OCI-LY3 (cell line): ENCODE measurements around the gene ZBTB44.

Experiments
- H2AFZ ChIP-seq: fragments of 200-600, 300-600 bp; shearing (Covaris generic); 2 replicates; pipeline ENCODE4 v1.6.0; 2014; ENCODE audit warnings: antibody characterized with exemption, low read depth, low read length
- H3K27ac ChIP-seq: fragments of 200-600, 300-600 bp; sonication (generic); 2 replicates; pipeline ENCODE4 v1.5.1; 2014; ENCODE audit warnings: mild to moderate bottlenecking, low read length, moderate library complexity, mixed read lengths
- H3K27me3 ChIP-seq: fragments of 200-600, 300-600 bp; sonication (generic); 2 replicates; pipeline ENCODE4 v1.6.1; 2014; ENCODE audit warnings: low read depth, low read length, mixed read lengths
- H3K36me3 ChIP-seq: fragments of 200-600, 300-600 bp; sonication (generic); replicated peaks from 2 replicates; pipeline ENCODE3; 2014; ENCODE audit warnings: low read depth, low read length, mixed read lengths
- H3K4me1 ChIP-seq: fragments of 300-600, 200-600 bp; sonication (generic); 2 replicates; pipeline ENCODE4 v1.6.1; 2014; ENCODE audit warnings: low read length, mixed read lengths
- H3K4me2 ChIP-seq: fragments of 200-600, 300-600 bp; sonication (generic); 2 replicates; pipeline ENCODE4 v1.6.1; 2014; ENCODE audit warnings: low read length, mixed read lengths
- H3K4me3 ChIP-seq: fragments of 300-600, 200-600 bp; sonication (generic); 2 replicates; pipeline ENCODE4 v1.5.1; 2014; ENCODE audit warnings: antibody characterized with exemption, mild to moderate bottlenecking, low read length, moderate library complexity
- H3K79me2 ChIP-seq: fragments of 300-600, 200-600 bp; shearing (Covaris generic); 2 replicates; pipeline ENCODE4 v1.6.1; 2014; ENCODE audit warnings: mild to moderate bottlenecking, low read length, mixed read lengths
- H3K9ac ChIP-seq: fragments of 300-600, 200-600 bp; shearing (Covaris generic); 2 replicates; pipeline ENCODE4 v1.6.0; 2014; ENCODE audit warnings: mild to moderate bottlenecking, low read length, moderate library complexity
- H3K9me3 ChIP-seq: fragments of 200-600, 300-600 bp; shearing (Covaris generic); 2 replicates; pipeline ENCODE4 v1.6.1; 2014; ENCODE audit warnings: low read length, mixed read lengths; ENCODE audit not compliant: insufficient read depth
- H4K20me1 ChIP-seq: fragments of 200-600, 300-600 bp; sonication (generic); 2 replicates; pipeline ENCODE4 v1.6.1; 2016; ENCODE audit warnings: low read length, mixed read lengths; ENCODE audit not compliant: insufficient read depth
- EZH2phosphoT487 ChIP-seq: fragments of 200-600 bp; shearing (Covaris generic); IDR thresholded peaks from 2 replicates; pipeline ENCODE4 v1.6.1; 2018; ENCODE audit warnings: antibody characterized with exemption, mixed run types, low read depth
- TF ChIP-seq, protein P1 (sequence below): fragments of 200-600, 300-600 bp; sonication (generic); IDR thresholded peaks from 2 replicates; pipeline ENCODE4 v1.5.1; 2014; ENCODE audit warnings: antibody characterized with exemption, low read length, low read depth

The ZBTB44 gene

DNA sequence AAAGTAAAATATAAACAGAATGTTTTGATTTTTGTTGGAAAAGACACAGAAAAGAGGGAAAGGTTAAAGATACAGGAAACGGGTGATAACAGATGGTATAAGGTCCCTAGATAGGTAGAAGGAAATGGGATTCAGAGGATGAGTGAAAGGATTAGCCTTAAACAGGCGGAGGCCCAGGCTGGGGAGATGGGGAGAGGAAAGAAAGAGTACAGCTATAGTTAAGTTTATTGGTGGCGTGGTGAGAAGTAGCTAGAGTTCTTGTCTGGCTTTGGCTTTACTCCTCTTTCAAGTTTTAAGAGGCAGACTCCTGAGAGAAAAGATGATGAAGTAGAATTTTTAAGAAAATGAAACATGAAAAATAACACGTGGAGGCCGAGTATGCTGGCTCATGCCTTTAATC, 13.7 kb downstream of the ZBTB44 start:
- Histone ChIP-seq H3K27ac (peak overlapping the region; percentile 71), H3K9ac (peak overlapping the region; percentile 44; the same call in 1 of the 2 replicates), H3K9me3 (0 out of 2 replicates have a peak, but pooled peaks cover 3% of the 10 kb centered on the region), H3K4me1 (peaks cover 30% of the 10 kb centered on the region), H3K4me3 (peak overlapping the region; percentile 29; the same call in 1 of the 2 replicates), H3K36me3 (peaks cover 17% of the 10 kb centered on the region), H3K27me3 (no peaks in the 10 kb centered on the region), H3K79me2 (peaks cover 91% of the 10 kb centered on the region), H4K20me1 (peaks cover 11% of the 10 kb centered on the region; the same call in 1 of the 2 replicates), H3K4me2 (peak overlapping the region; percentile 63), H2AFZ (no peak overlapping the region)
- TF ChIP-seq, protein P1, sequence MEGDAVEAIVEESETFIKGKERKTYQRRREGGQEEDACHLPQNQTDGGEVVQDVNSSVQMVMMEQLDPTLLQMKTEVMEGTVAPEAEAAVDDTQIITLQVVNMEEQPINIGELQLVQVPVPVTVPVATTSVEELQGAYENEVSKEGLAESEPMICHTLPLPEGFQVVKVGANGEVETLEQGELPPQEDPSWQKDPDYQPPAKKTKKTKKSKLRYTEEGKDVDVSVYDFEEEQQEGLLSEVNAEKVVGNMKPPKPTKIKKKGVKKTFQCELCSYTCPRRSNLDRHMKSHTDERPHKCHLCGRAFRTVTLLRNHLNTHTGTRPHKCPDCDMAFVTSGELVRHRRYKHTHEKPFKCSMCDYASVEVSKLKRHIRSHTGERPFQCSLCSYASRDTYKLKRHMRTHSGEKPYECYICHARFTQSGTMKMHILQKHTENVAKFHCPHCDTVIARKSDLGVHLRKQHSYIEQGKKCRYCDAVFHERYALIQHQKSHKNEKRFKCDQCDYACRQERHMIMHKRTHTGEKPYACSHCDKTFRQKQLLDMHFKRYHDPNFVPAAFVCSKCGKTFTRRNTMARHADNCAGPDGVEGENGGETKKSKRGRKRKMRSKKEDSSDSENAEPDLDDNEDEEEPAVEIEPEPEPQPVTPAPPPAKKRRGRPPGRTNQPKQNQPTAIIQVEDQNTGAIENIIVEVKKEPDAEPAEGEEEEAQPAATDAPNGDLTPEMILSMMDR = no peak
- TF ChIP-seq EZH2phosphoT487 = no peak

DNA sequence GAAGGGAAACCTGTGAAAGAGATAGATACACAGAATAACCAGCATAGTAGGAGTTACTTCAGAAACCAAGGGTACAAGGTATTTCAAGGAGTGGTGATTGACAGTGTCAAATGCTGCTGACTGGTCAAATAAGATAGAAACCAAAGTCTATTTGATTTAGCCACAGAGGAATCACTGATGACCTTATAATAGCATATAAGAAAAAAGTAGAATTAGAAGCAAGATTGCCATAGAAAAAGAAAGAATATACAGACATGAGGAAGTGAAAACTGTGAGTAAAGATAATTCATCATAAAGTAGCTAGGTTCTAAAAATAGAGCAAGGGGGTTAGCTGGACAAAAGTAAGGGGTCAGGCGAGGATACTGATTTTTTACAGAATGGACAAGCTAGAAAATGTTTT, 14.2 kb downstream of the ZBTB44 start:
- TF ChIP-seq EZH2phosphoT487 = no peak
- TF ChIP-seq, protein P1 = no peak
- H3K27ac ChIP-seq = peak overlapping the region; percentile 71
- 0 out of 2 replicates have a peak, but pooled peaks cover under 1% of the 10 kb centered on the region for H3K9me3 ChIP-seq
- peaks cover 11% of the 10 kb centered on the region; the same call in 1 of the 2 replicates for H4K20me1 ChIP-seq
- H3K9ac ChIP-seq = peak overlapping the region; percentile 44
- peaks cover 87% of the 10 kb centered on the region for H3K79me2 ChIP-seq
- H3K36me3 ChIP-seq = peaks cover 14% of the 10 kb centered on the region
- H3K4me1 ChIP-seq = peaks cover 33% of the 10 kb centered on the region
- H3K4me2 ChIP-seq = peak overlapping the region; percentile 63
- H3K4me3 ChIP-seq = peak overlapping the region; percentile 29
- no peaks in the 10 kb centered on the region for H3K27me3 ChIP-seq
- H2AFZ ChIP-seq = no peak overlapping the region

DNA sequence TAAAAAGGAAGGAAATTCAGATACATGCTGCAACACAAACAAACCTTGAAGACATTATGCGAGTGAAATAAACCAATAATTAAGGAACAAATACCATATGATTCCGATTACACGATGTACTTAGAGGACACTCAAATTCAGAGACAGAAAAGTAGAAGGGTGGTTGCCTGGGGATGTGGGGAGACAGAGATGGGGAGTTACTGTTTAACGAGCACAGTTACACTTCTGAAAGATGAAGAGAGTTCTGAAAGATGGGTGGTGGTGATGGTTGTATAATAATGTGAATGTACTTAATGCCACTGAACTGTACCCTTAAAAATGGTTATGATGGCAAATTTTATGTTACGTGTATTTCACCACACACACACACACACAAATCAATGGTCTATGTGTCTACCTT, 14.7 kb downstream of the ZBTB44 start:
- H3K9ac ChIP-seq = peak overlapping the region; percentile 44; the same call in 1 of the 2 replicates
- H3K4me3 ChIP-seq = peak overlapping the region; percentile 29
- peaks cover 33% of the 10 kb centered on the region for H3K4me1 ChIP-seq
- H4K20me1 ChIP-seq = peaks cover 11% of the 10 kb centered on the region; the same call in 1 of the 2 replicates
- H3K36me3 ChIP-seq = peaks cover 13% of the 10 kb centered on the region
- TF ChIP-seq, protein P1 = no peak
- TF ChIP-seq EZH2phosphoT487 = no peak
- H3K4me2 ChIP-seq = peak overlapping the region; percentile 63
- no peaks in the 10 kb centered on the region for H3K27me3 ChIP-seq
- no peak overlapping the region for H2AFZ ChIP-seq
- H3K27ac ChIP-seq = peak overlapping the region; percentile 71
- no peaks in the 10 kb centered on the region for H3K9me3 ChIP-seq
- peaks cover 85% of the 10 kb centered on the region for H3K79me2 ChIP-seq

DNA sequence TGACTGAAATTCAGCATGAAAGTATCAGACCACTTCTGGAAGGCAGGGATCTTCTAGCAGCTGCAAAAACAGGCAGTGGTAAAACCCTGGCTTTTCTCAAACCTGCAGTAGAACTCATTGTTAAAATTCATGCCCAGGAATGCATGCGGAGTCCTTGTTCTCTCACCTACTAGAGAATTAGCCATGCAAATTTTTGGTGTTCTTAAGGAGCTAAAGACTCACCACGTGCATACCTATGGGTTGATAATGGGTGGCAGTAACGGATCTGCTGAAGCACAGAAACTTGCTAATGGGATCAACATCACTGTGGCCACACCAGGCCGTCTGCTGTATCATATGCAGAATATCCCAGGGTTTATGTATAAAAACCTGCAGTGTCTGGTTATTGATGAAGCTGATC, 19.1 kb downstream of the ZBTB44 start:
- TF ChIP-seq, protein P1 = no peak
- TF ChIP-seq EZH2phosphoT487 = no peak
- no peaks in the 10 kb centered on the region for H3K9me3 ChIP-seq
- peaks cover 60% of the 10 kb centered on the region for H3K79me2 ChIP-seq
- H4K20me1 ChIP-seq = peaks cover 27% of the 10 kb centered on the region; the same call in 1 of the 2 replicates
- no peak overlapping the region for H3K9ac ChIP-seq
- H3K27ac ChIP-seq = no peak overlapping the region
- H3K4me2 ChIP-seq = no peak overlapping the region
- peaks cover 13% of the 10 kb centered on the region for H3K36me3 ChIP-seq
- peaks cover 17% of the 10 kb centered on the region for H3K4me1 ChIP-seq
- no peak overlapping the region for H2AFZ ChIP-seq
- H3K27me3 ChIP-seq = no peaks in the 10 kb centered on the region
- H3K4me3 ChIP-seq = no peak overlapping the region
